IPS-20b (cell line): ENCODE measurements around the gene FBXW5.
A peak's percentile ranks its signal among the peaks of the same experiment; 100 is the strongest.

Experiments
- H3K27ac ChIP-seq: one replicate; pipeline ENCODE4 v1.5.1; 2013; ENCODE audit warnings: low read length
- H3K27me3 ChIP-seq: 2 replicates; pipeline ENCODE4 v1.6.1; 2013; ENCODE audit warnings: mild to moderate bottlenecking, low read length, inconsistent platforms; ENCODE audit not compliant: insufficient read depth
- H3K36me3 ChIP-seq: 2 replicates; pipeline ENCODE4 v1.6.1; 2013; ENCODE audit warnings: low read depth, mild to moderate bottlenecking, inconsistent platforms, low read length, moderate library complexity; ENCODE audit not compliant: insufficient read depth
- H3K4me1 ChIP-seq: 2 replicates; pipeline ENCODE4 v1.6.1; 2013; ENCODE audit warnings: mild to moderate bottlenecking, control low read depth, inconsistent platforms, low read length, moderate library complexity; ENCODE audit not compliant: insufficient read depth
- H3K4me3 ChIP-seq: 2 replicates; pipeline ENCODE4 v1.5.1; 2013; ENCODE audit warnings: mild to moderate bottlenecking, low read length, inconsistent platforms
- H3K9ac ChIP-seq: 2 replicates; pipeline ENCODE4 v1.6.1; 2013; ENCODE audit warnings: low read depth, mild to moderate bottlenecking, inconsistent platforms, low read length, moderate library complexity
- H3K9me3 ChIP-seq: 2 replicates; pipeline ENCODE4 v1.6.1; 2013; ENCODE audit warnings: mild to moderate bottlenecking, low read depth, low read length, inconsistent platforms; ENCODE audit not compliant: insufficient read depth

FBXW5 gene

GRCh38 chr9:136950656-136951276 lies 6.2 kb upstream of the FBXW5 start:
- Histone ChIP-seq H3K27ac (peak overlapping the region; percentile 79), H3K4me3 (peak overlapping the region; percentile 58), H3K9me3 (no peaks in the 10 kb centered on the region), H3K27me3 (no peaks in the 10 kb centered on the region), H3K36me3 (no peaks in the 10 kb centered on the region), H3K9ac (peak overlapping the region; percentile 74; the same call in 1 of the 2 replicates), H3K4me1 (peaks cover 5% of the 10 kb centered on the region; the same call in 1 of the 2 replicates)

GRCh38 chr9:136949817-136950655 lies 5.5 kb upstream of the FBXW5 start:
- H3K36me3 ChIP-seq = no peaks in the 10 kb centered on the region
- peak overlapping the region; percentile 74; the same call in 1 of the 2 replicates for H3K9ac ChIP-seq
- peak overlapping the region; percentile 58 for H3K4me3 ChIP-seq
- H3K27ac ChIP-seq = peak overlapping the region; percentile 79
- no peaks in the 10 kb centered on the region for H3K27me3 ChIP-seq
- no peaks in the 10 kb centered on the region for H3K9me3 ChIP-seq
- H3K4me1 ChIP-seq = peaks cover 5% of the 10 kb centered on the region; the same call in 1 of the 2 replicates

- H3K9ac ChIP-seq = peak overlapping the region; percentile 74; the same call in 1 of the 2 replicates
- H3K27me3 ChIP-seq = no peaks in the 10 kb centered on the region
- no peak overlapping the region for H3K27ac ChIP-seq
- no peaks in the 10 kb centered on the region for H3K36me3 ChIP-seq
- peak overlapping the region; percentile 58; the same call in 1 of the 2 replicates for H3K4me3 ChIP-seq
- peaks cover 5% of the 10 kb centered on the region; the same call in 1 of the 2 replicates for H3K4me1 ChIP-seq
- H3K9me3 ChIP-seq = no peaks in the 10 kb centered on the region
Measured at GRCh38 chr9:136949239-136949816, 4.8 kb upstream of the FBXW5 start.

GRCh38 chr9:136947955-136948510 lies 3.5 kb upstream of the FBXW5 start:
- H3K27ac ChIP-seq = no peak overlapping the region
- H3K9ac ChIP-seq = no peak overlapping the region
- no peaks in the 10 kb centered on the region for H3K9me3 ChIP-seq
- no peaks in the 10 kb centered on the region for H3K27me3 ChIP-seq
- H3K36me3 ChIP-seq = no peaks in the 10 kb centered on the region
- peaks cover 5% of the 10 kb centered on the region; the same call in 1 of the 2 replicates for H3K4me1 ChIP-seq
- H3K4me3 ChIP-seq = no peak overlapping the region

GRCh38 chr9:136947028-136947891 lies 2.7 kb upstream of the FBXW5 start:
- no peak overlapping the region for H3K9ac ChIP-seq
- peaks cover 5% of the 10 kb centered on the region; the same call in 1 of the 2 replicates for H3K4me1 ChIP-seq
- no peak overlapping the region for H3K27ac ChIP-seq
- no peaks in the 10 kb centered on the region for H3K9me3 ChIP-seq
- no peaks in the 10 kb centered on the region; the same call in 1 of the 2 replicates for H3K36me3 ChIP-seq
- no peaks in the 10 kb centered on the region for H3K27me3 ChIP-seq
- no peak overlapping the region for H3K4me3 ChIP-seq

- Histone ChIP-seq H3K4me3 (no peak overlapping the region), H3K4me1 (peaks cover 5% of the 10 kb centered on the region; the same call in 1 of the 2 replicates), H3K27ac (no peak overlapping the region), H3K9me3 (no peaks in the 10 kb centered on the region), H3K36me3 (peaks cover 6% of the 10 kb centered on the region), H3K27me3 (no peaks in the 10 kb centered on the region), H3K9ac (no peak overlapping the region)
Measured at GRCh38 chr9:136946228-136947027, 1.9 kb upstream of the FBXW5 start.

GRCh38 chr9:136945333-136946227 lies 1.0 kb upstream of the FBXW5 start:
- peaks cover 4% of the 10 kb centered on the region; the same call in 1 of the 2 replicates for H3K4me1 ChIP-seq
- H3K36me3 ChIP-seq = peaks cover 13% of the 10 kb centered on the region
- H3K9ac ChIP-seq = no peak overlapping the region
- no peaks in the 10 kb centered on the region for H3K9me3 ChIP-seq
- no peaks in the 10 kb centered on the region for H3K27me3 ChIP-seq
- no peak overlapping the region for H3K27ac ChIP-seq
- no peak overlapping the region for H3K4me3 ChIP-seq

GRCh38 chr9:136944212-136944518 lies 373 bp downstream of the FBXW5 start:
- H3K27ac ChIP-seq = no peak overlapping the region
- H3K27me3 ChIP-seq = no peaks in the 10 kb centered on the region
- H3K9me3 ChIP-seq = no peaks in the 10 kb centered on the region
- H3K4me1 ChIP-seq = no peaks in the 10 kb centered on the region
- peaks cover 26% of the 10 kb centered on the region for H3K36me3 ChIP-seq
- H3K9ac ChIP-seq = peak overlapping the region; percentile 65; the same call in 1 of the 2 replicates
- H3K4me3 ChIP-seq = peak overlapping the region; percentile 76

GRCh38 chr9:136943291-136944211 lies 987 bp downstream of the FBXW5 start:
- Histone ChIP-seq H3K9me3 (no peaks in the 10 kb centered on the region), H3K4me1 (no peaks in the 10 kb centered on the region), H3K27ac (no peak overlapping the region)

More at GRCh38 chr9:136943291-136944211, 987 bp downstream of the FBXW5 start:
- Histone ChIP-seq H3K4me3 (peak overlapping the region; percentile 76), H3K27me3 (no peaks in the 10 kb centered on the region), H3K36me3 (peaks cover 29% of the 10 kb centered on the region), H3K9ac (peak overlapping the region; percentile 65; the same call in 1 of the 2 replicates)
